GM18508 (cell line): ENCODE results near the gene NRIP1.

ENCODE experiments used
- ATAC-seq: cut with Tn5 transposase; IDR thresholded peaks from one replicate; pipeline ENCODE4 v1.9.1; 2021; ENCODE audit warnings: moderate number of reproducible peaks; ENCODE audit not compliant: insufficient read depth, unreplicated experiment

NRIP1 gene

GRCh38 chr21:15014221-15014620, 50.6 kb downstream of the NRIP1 start:
- no peak for ATAC-seq

- ATAC-seq: no peak
Measured at GRCh38 chr21:15011967-15012366, 52.8 kb downstream of the NRIP1 start.

DNA sequence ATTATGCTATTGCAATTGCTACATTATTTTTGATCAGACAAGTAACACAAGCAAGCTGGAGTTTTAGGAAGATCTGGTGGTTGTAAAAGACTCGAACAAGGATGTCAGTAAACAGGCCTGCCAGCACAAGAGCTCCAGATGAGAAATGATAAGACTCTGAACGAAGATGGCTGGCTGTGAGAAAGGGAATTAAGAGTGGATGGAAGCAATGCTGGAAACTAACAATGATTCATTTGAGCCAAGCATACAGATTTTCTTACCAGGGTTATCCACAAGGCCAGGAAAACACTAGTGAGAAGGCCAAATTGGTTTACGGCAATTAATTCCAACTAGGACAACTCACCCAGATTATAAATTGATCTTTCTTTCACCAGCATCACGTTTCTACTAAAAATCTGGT, 54.2 kb downstream of the NRIP1 start:
- no peak for ATAC-seq

DNA sequence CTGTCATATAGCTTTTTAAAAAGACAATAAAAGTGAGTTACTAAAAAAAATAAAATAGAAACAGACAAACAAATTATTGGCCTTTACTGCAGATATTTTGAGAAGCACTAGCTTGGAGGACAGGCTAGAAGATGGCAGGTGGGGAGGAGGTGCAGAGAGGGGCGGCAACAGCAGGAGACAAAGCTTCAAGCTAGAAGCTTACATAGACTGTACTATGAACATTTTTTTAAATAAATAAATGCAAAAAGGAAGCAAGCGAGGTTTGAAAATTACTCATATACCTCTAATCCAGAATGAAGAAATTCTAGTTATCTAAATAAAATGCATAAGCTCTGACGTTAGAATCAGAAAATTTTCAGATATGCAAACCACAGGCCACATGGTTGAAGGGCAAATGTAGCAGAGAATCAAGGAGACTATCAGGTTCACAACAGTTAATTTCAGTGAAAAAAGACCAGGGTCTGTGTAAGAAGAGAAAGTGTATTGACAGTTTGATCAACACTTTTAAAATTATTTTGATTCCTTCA, 54.9 kb downstream of the NRIP1 start:
- no peak for ATAC-seq

GRCh38 chr21:15007716-15008296, 57.0 kb downstream of the NRIP1 start:
- no peak for ATAC-seq

GRCh38 chr21:15006594-15007230, 58.1 kb downstream of the NRIP1 start:
- ATAC-seq: no peak

DNA sequence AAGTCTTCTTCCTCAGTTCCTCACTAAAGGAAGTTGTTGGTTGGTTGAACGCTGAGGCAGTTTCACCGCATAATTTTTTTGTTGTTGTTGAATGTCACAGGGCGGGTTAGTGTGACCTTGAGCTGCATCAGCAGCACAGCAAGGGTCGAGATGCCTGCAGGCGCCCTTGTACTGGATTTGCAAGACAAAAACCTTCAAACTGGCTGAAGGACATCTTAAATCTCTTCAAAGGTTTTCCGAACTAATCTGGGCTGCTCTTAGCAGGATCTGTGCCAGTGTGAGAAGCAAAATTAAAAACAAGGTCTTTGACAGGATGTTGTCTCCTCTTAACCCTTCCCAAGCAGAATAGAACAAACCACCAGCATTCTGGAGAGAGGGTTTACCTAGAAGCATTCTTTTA, 59.4 kb downstream of the NRIP1 start:
- no peak for ATAC-seq

- no peak for ATAC-seq
Measured at GRCh38 chr21:15004721-15005370, 60.0 kb downstream of the NRIP1 start.

DNA sequence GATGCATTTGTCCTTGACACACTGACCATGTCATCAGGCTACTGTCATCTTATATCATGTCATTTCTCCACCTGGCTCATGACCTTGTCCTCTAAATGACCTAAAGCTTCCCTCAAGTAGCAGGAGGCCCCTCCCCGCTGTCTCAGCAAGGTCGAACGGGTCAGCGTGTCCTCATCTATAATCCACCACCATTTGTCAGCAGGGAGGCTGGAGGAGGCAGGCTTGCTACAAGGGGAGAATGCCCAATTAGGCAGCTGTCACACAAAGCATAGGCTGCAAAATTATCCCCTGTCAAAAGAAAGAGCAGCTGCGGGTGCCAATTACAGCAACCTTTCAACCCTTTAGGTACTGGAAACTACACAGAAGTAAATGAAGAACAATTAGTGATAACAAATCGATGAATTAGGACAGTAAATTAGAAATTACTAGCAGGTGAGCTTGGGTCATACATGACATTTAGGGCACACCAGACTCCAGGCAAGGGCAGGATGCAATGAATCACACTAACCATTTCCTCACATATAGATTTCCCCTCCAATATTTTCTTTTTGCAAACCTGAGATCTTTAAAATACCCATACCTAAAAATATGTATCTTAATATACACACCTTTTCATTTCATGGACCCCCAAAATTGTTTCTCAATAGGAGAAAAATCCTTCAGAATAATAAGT, 61.2 kb downstream of the NRIP1 start:
- ATAC-seq: no peak

DNA sequence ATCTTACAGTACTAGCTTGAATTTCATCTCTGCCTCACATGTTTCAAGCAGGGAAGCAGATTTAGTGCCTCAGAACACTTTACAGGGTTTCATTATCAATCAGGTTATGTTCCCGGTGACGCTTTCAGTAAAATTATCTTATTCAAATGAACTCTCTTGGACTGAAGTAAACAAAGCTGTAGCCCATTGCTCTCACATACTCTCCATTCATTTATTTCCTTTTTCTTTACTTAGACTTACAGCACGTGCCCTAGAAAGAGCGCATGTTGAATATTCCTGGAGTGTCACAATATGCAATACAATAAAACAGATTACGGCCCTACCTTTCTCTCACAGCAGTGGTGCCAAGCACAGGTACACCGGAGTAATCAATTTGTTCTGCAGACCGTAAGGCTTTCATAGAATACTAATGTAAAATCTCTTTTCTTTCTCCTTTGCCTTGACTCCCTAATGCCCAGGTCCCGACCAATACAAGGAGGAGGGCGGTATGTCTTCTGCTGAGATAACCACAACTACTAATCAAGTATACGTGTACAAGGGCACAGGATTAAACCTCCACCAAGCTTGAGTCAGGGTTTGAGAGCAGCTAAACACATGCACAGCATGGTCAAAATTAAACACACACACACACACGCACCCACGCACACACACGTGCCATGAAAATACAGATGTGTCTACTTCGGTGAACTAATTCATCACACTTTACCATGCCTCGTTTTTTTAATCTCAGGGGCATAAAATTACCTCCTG, 62.8 kb downstream of the NRIP1 start:
- ATAC-seq: peak; percentile 57

GRCh38 chr21:15001113-15001512, 63.7 kb downstream of the NRIP1 start:
- ATAC-seq: no peak

GRCh38 chr21:15000081-15000480, 64.7 kb downstream of the NRIP1 start:
- ATAC-seq: no peak

DNA sequence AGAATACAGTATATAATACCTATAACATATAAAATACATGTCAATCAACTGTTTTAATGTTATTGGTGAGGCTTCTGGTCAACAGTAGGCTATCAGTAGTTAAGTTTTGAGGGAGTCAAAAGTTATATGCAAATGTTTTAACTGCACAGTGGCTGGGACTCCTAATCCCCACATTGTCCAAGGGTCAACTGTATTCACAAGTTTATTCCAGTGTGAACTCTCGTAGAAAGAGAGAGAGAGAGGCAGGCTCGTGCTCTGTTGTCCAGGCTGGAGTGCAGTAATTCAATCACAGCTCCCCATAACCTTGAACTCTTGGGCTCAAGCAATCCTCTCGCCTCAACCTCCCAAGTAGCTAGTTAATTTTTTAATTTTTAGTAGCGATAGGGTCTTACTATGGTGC, 66.0 kb downstream of the NRIP1 start:
- ATAC-seq: no peak

GRCh38 chr21:14998336-14998735, 66.5 kb downstream of the NRIP1 start:
- ATAC-seq: no peak

GRCh38 chr21:14995695-14996490, 68.9 kb downstream of the NRIP1 start:
- ATAC-seq: no peak

- ATAC-seq: no peak
Measured at GRCh38 chr21:14995226-14995625, 69.6 kb downstream of the NRIP1 start.

GRCh38 chr21:14993115-14993514, 71.7 kb downstream of the NRIP1 start:
- no peak for ATAC-seq

- ATAC-seq: no peak
Measured at GRCh38 chr21:14991957-14992356, 72.8 kb downstream of the NRIP1 start.

DNA sequence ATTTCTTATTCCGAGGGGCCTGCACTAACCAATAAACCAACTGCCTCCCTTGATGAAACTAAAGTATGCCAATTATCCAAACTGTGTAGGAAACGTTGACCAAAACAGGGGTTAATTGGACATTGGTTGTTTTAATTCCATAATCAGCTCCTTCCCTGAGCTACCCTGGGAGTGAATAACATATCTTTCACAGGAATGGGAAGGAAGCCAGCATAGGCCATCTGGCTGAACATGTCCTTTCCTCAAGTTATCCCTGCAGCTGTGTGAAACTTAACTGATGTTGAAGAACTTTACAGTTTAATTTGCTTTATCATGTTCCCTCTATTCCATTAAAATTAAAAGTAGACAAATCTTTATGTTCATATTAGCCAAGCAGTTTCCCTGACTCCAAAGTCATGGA, 75.4 kb downstream of the NRIP1 start:
- ATAC-seq: no peak

GRCh38 chr21:14988760-14989159, 76.0 kb downstream of the NRIP1 start:
- ATAC-seq: no peak
